ENCODE measurements around the gene PRSS22.

- TF ChIP-seq EZH2 (IDR thresholded peaks at IDR 0.05; ENCODE audit: borderline replicate concordance, low read depth, low read length, severe bottlenecking), result no peak
- TF ChIP-seq, protein P1, sequence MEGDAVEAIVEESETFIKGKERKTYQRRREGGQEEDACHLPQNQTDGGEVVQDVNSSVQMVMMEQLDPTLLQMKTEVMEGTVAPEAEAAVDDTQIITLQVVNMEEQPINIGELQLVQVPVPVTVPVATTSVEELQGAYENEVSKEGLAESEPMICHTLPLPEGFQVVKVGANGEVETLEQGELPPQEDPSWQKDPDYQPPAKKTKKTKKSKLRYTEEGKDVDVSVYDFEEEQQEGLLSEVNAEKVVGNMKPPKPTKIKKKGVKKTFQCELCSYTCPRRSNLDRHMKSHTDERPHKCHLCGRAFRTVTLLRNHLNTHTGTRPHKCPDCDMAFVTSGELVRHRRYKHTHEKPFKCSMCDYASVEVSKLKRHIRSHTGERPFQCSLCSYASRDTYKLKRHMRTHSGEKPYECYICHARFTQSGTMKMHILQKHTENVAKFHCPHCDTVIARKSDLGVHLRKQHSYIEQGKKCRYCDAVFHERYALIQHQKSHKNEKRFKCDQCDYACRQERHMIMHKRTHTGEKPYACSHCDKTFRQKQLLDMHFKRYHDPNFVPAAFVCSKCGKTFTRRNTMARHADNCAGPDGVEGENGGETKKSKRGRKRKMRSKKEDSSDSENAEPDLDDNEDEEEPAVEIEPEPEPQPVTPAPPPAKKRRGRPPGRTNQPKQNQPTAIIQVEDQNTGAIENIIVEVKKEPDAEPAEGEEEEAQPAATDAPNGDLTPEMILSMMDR (IDR thresholded peaks at IDR 0.05; ENCODE audit: borderline replicate concordance, extremely low read depth, low read length, poor library complexity, severe bottlenecking), result no peak
Measured at GRCh38 chr16:2852003-2852730, 5.8 kb downstream of the PRSS22 start.

Measured in DND-41 (cell line).